ENCODE results near the gene TICRR.
"Not testable (repeated sequence)": the region's sequence is repeated elsewhere in the genome, so short reads cannot be mapped to it uniquely, and the experiment has no call there.

Gene TICRR

GRCh38 chr15:89575146-89575655, at the start of gene TICRR:
TICRR (plus strand) TSS chr15:89575469; CDS start chr15:89575587, 118 bp downstream.
- peaks cover 19% of the 10 kb centered on the region for H3K27me3 Mint-ChIP-seq
- H3K4me3 Mint-ChIP-seq, result peak within 1 kb of the TSS; percentile 86
- H3K9me3 Mint-ChIP-seq, result no peaks in the 10 kb centered on the region
- H3K36me3 Mint-ChIP-seq (ENCODE audit: low read depth), result peaks cover 34% of the 10 kb centered on the region
- H3K27ac Mint-ChIP-seq, result peak within 1 kb of the TSS; percentile 89
- peaks cover 29% of the 10 kb centered on the region for H3K4me1 Mint-ChIP-seq (ENCODE audit: low read depth)

- Mint-ChIP-seq H3K36me3 (ENCODE audit: low read depth) (no peaks in the 10 kb centered on the region), H3K4me1 (ENCODE audit: low read depth) (no peaks in the 10 kb centered on the region), H3K9me3 (no peaks in the 10 kb centered on the region), H3K27me3 (no peaks in the 10 kb centered on the region), H3K27ac (no peak overlapping the region), H3K4me3 (no peak overlapping the region)
These were observed 49.1 kb upstream of the TICRR start for GRCh38 chr15:89526181-89526580.

GRCh38 chr15:89526601-89527441, 48.4 kb upstream of the TICRR start:
- no peak overlapping the region for H3K27ac Mint-ChIP-seq
- H3K9me3 Mint-ChIP-seq, result no peaks in the 10 kb centered on the region
- no peaks in the 10 kb centered on the region for H3K4me1 Mint-ChIP-seq (ENCODE audit: low read depth)
- H3K36me3 Mint-ChIP-seq (ENCODE audit: low read depth), result no peaks in the 10 kb centered on the region
- no peak overlapping the region for H3K4me3 Mint-ChIP-seq
- no peaks in the 10 kb centered on the region for H3K27me3 Mint-ChIP-seq

- Mint-ChIP-seq H3K27ac (no peak overlapping the region), H3K9me3 (no peaks in the 10 kb centered on the region), H3K4me1 (ENCODE audit: low read depth) (no peaks in the 10 kb centered on the region), H3K4me3 (no peak overlapping the region), H3K36me3 (ENCODE audit: low read depth) (no peaks in the 10 kb centered on the region), H3K27me3 (no peaks in the 10 kb centered on the region)
These were observed 46.4 kb upstream of the TICRR start for GRCh38 chr15:89528757-89529352.

GRCh38 chr15:89530976-89531375, 44.3 kb upstream of the TICRR start:
- H3K27me3 Mint-ChIP-seq, result peaks cover 7% of the 10 kb centered on the region
- peaks cover 3% of the 10 kb centered on the region for H3K9me3 Mint-ChIP-seq
- H3K4me3 Mint-ChIP-seq, result no peak overlapping the region
- no peak overlapping the region for H3K27ac Mint-ChIP-seq
- H3K36me3 Mint-ChIP-seq (ENCODE audit: low read depth), result no peaks in the 10 kb centered on the region
- H3K4me1 Mint-ChIP-seq (ENCODE audit: low read depth), result no peaks in the 10 kb centered on the region

- no peaks in the 10 kb centered on the region for H3K36me3 Mint-ChIP-seq (ENCODE audit: low read depth)
These were observed 43.3 kb upstream of the TICRR start for GRCh38 chr15:89531796-89532537.

GRCh38 chr15:89533861-89534544, 41.3 kb upstream of the TICRR start:
- no peaks in the 10 kb centered on the region for H3K4me1 Mint-ChIP-seq (ENCODE audit: low read depth)
- H3K36me3 Mint-ChIP-seq (ENCODE audit: low read depth), result no peaks in the 10 kb centered on the region
- H3K4me3 Mint-ChIP-seq, result no peak overlapping the region
- no peak overlapping the region for H3K27ac Mint-ChIP-seq
- peaks cover 9% of the 10 kb centered on the region for H3K27me3 Mint-ChIP-seq
- peaks cover 13% of the 10 kb centered on the region for H3K9me3 Mint-ChIP-seq

More at GRCh38 chr15:89531796-89532537, 43.3 kb upstream of the TICRR start:
- H3K4me1 Mint-ChIP-seq (ENCODE audit: low read depth), result no peaks in the 10 kb centered on the region
- H3K27ac Mint-ChIP-seq, result no peak overlapping the region
- H3K4me3 Mint-ChIP-seq, result no peak overlapping the region
- H3K9me3 Mint-ChIP-seq, result peaks cover 3% of the 10 kb centered on the region
- H3K27me3 Mint-ChIP-seq, result peaks cover 9% of the 10 kb centered on the region

- no peaks in the 10 kb centered on the region for H3K4me1 Mint-ChIP-seq (ENCODE audit: low read depth)
- no peak overlapping the region for H3K27ac Mint-ChIP-seq
- H3K9me3 Mint-ChIP-seq, result peaks cover 11% of the 10 kb centered on the region
- peaks cover 23% of the 10 kb centered on the region for H3K27me3 Mint-ChIP-seq
- H3K36me3 Mint-ChIP-seq (ENCODE audit: low read depth), result no peaks in the 10 kb centered on the region
- H3K4me3 Mint-ChIP-seq, result no peak overlapping the region
These were observed 36.2 kb upstream of the TICRR start for GRCh38 chr15:89539027-89539426.

GRCh38 chr15:89542369-89542768, 32.9 kb upstream of the TICRR start:
- no peak overlapping the region for H3K27ac Mint-ChIP-seq
- peaks cover 9% of the 10 kb centered on the region for H3K9me3 Mint-ChIP-seq
- no peak overlapping the region for H3K4me3 Mint-ChIP-seq
- peaks cover 20% of the 10 kb centered on the region for H3K27me3 Mint-ChIP-seq
- H3K36me3 Mint-ChIP-seq (ENCODE audit: low read depth), result no peaks in the 10 kb centered on the region
- H3K4me1 Mint-ChIP-seq (ENCODE audit: low read depth), result no peaks in the 10 kb centered on the region

GRCh38 chr15:89543389-89543788, 31.9 kb upstream of the TICRR start:
- Mint-ChIP-seq H3K9me3 (no peaks in the 10 kb centered on the region), H3K27ac (no peak overlapping the region), H3K4me1 (ENCODE audit: low read depth) (no peaks in the 10 kb centered on the region), H3K27me3 (peaks cover 20% of the 10 kb centered on the region), H3K36me3 (ENCODE audit: low read depth) (no peaks in the 10 kb centered on the region), H3K4me3 (no peak overlapping the region)

- H3K27me3 Mint-ChIP-seq, result peaks cover 16% of the 10 kb centered on the region
- not testable (repeated sequence) for H3K4me3 Mint-ChIP-seq; H3K9me3 Mint-ChIP-seq; H3K4me1 Mint-ChIP-seq (ENCODE audit: low read depth); H3K27ac Mint-ChIP-seq; H3K36me3 Mint-ChIP-seq (ENCODE audit: low read depth)
These were observed 26.1 kb upstream of the TICRR start for GRCh38 chr15:89549138-89549537.

- Mint-ChIP-seq H3K36me3 (ENCODE audit: low read depth) (no peaks in the 10 kb centered on the region), H3K4me3 (no peak overlapping the region), H3K27me3 (peaks cover 16% of the 10 kb centered on the region), H3K4me1 (ENCODE audit: low read depth) (no peaks in the 10 kb centered on the region), H3K9me3 (no peaks in the 10 kb centered on the region), H3K27ac (no peak overlapping the region)
These were observed 24.8 kb upstream of the TICRR start for GRCh38 chr15:89550427-89550826.

GRCh38 chr15:89551550-89551949, 23.7 kb upstream of the TICRR start:
- Mint-ChIP-seq H3K36me3 (ENCODE audit: low read depth) (no peaks in the 10 kb centered on the region), H3K4me1 (ENCODE audit: low read depth) (no peaks in the 10 kb centered on the region), H3K4me3 (no peak overlapping the region), H3K9me3 (no peaks in the 10 kb centered on the region), H3K27me3 (peaks cover 13% of the 10 kb centered on the region), H3K27ac (no peak overlapping the region)

- Mint-ChIP-seq H3K27ac (no peak overlapping the region), H3K4me3 (no peak overlapping the region), H3K9me3 (no peaks in the 10 kb centered on the region), H3K36me3 (ENCODE audit: low read depth) (no peaks in the 10 kb centered on the region), H3K27me3 (peaks cover 10% of the 10 kb centered on the region), H3K4me1 (ENCODE audit: low read depth) (no peaks in the 10 kb centered on the region)
These were observed 21.6 kb upstream of the TICRR start for GRCh38 chr15:89553632-89554031.
